IMR-90 (cell line): ENCODE measurements around the gene LRRTM4.

ENCODE experiments used
- BHLHE40 ChIP-seq: fragments of 150-350 bp; IDR thresholded peaks from 2 replicates; pipeline ENCODE4 v1.6.1; 2016; ENCODE audit warnings: mild to moderate bottlenecking, low read depth, low read length
- CEBPB ChIP-seq: IDR thresholded peaks from 2 replicates; pipeline ENCODE4 v1.6.1; 2012; ENCODE audit warnings: low read depth, low read length, improper control_type of control experiment
- FOS ChIP-seq: fragments of 150-350 bp; IDR thresholded peaks from 2 replicates; pipeline ENCODE4 v1.6.1; 2016; ENCODE audit warnings: low read depth, low read length
- MAFK ChIP-seq: IDR thresholded peaks from 2 replicates; pipeline ENCODE4 v1.6.1; 2012; ENCODE audit warnings: low read depth, low read length, improper control_type of control experiment
- MAZ ChIP-seq: IDR thresholded peaks from 2 replicates; pipeline ENCODE4 v1.6.1; 2012; ENCODE audit warnings: low read depth, mild to moderate bottlenecking, low read length, improper control_type of control experiment, moderate library complexity, borderline replicate concordance
- MXI1 ChIP-seq: IDR thresholded peaks from 2 replicates; pipeline ENCODE4 v1.6.1; 2012; ENCODE audit warnings: low read depth, mild to moderate bottlenecking, low read length, moderate library complexity, borderline replicate concordance
- POLR2A ChIP-seq: IDR thresholded peaks from 2 replicates; pipeline ENCODE4 v1.6.1; 2012; ENCODE audit warnings: mild to moderate bottlenecking, low read depth, low read length
- RAD21 ChIP-seq: IDR thresholded peaks from 2 replicates; pipeline ENCODE4 v1.6.1; 2012; ENCODE audit warnings: low read length, improper control_type of control experiment
- RCOR1 ChIP-seq: IDR thresholded peaks from 2 replicates; pipeline ENCODE4 v1.6.1; 2012; ENCODE audit warnings: mild to moderate bottlenecking, low read length, improper control_type of control experiment; ENCODE audit not compliant: insufficient replicate concordance
- RFX5 ChIP-seq: IDR thresholded peaks from 2 replicates; pipeline ENCODE4 v1.8.0; 2012; ENCODE audit warnings: low read depth, mild to moderate bottlenecking, low read length, moderate library complexity
- SMC3 ChIP-seq: fragments of 150-350 bp; IDR thresholded peaks from 2 replicates; pipeline ENCODE4 v1.6.1; 2016; ENCODE audit warnings: low read depth, mild to moderate bottlenecking, antibody characterized with exemption, low read length, moderate library complexity
- TF ChIP-seq, protein P1 (sequence below): conservative IDR thresholded peaks from 2 replicates; pipeline ENCODE4 v1.5.1; 2012; ENCODE audit warnings: mild to moderate bottlenecking, low read depth, low read length, improper control_type of control experiment
- TF ChIP-seq, protein P2 (sequence below): fragments of 150-350 bp; IDR thresholded peaks from 2 replicates; pipeline ENCODE4 v1.6.1; 2017; ENCODE audit warnings: mild to moderate bottlenecking, antibody characterized with exemption, low read length, low read depth

DNA sequence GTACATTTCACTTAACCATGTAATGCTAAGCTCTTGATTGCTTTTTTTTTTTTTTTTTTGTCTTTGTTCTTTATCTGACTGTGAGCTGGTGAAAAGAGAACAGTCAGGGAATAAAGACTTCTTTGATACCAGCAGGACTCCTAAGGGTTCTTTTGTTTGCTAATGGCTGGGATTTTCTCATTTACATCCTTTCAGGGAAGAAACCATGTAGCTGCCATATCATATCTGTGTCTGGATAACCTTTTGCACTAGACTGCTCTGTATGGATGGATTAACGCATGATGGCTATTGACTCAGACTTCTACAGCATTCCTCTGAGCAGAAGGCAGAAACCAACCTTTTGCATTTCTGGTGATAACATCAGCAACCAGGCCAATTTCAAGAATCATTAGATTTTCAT lies 504.0 kb downstream of the LRRTM4 start:
- TF ChIP-seq MAZ = no peak
- TF ChIP-seq, protein P1, sequence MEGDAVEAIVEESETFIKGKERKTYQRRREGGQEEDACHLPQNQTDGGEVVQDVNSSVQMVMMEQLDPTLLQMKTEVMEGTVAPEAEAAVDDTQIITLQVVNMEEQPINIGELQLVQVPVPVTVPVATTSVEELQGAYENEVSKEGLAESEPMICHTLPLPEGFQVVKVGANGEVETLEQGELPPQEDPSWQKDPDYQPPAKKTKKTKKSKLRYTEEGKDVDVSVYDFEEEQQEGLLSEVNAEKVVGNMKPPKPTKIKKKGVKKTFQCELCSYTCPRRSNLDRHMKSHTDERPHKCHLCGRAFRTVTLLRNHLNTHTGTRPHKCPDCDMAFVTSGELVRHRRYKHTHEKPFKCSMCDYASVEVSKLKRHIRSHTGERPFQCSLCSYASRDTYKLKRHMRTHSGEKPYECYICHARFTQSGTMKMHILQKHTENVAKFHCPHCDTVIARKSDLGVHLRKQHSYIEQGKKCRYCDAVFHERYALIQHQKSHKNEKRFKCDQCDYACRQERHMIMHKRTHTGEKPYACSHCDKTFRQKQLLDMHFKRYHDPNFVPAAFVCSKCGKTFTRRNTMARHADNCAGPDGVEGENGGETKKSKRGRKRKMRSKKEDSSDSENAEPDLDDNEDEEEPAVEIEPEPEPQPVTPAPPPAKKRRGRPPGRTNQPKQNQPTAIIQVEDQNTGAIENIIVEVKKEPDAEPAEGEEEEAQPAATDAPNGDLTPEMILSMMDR = no peak
- no peak for TF ChIP-seq CEBPB
- no peak for TF ChIP-seq RFX5
- TF ChIP-seq FOS = no peak
- TF ChIP-seq SMC3 = no peak
- TF ChIP-seq, protein P2, sequence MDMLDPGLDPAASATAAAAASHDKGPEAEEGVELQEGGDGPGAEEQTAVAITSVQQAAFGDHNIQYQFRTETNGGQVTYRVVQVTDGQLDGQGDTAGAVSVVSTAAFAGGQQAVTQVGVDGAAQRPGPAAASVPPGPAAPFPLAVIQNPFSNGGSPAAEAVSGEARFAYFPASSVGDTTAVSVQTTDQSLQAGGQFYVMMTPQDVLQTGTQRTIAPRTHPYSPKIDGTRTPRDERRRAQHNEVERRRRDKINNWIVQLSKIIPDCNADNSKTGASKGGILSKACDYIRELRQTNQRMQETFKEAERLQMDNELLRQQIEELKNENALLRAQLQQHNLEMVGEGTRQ = no peak
- no peak for TF ChIP-seq POLR2A
- TF ChIP-seq RAD21 = no peak
- no peak for TF ChIP-seq BHLHE40
- no peak for TF ChIP-seq MXI1
- TF ChIP-seq RCOR1 = no peak
- no peak for TF ChIP-seq MAFK
